ENCODE data around the gene ACO2. TPM values are rescaled to one million over a fixed set of nuclear protein-coding genes. Genes with fewer than 3 reads are reported as not detected.

Gene ACO2
- total and polyA plus RNA-seq, 12 donors = 35.5 to 212 (median 134) TPM

DNA sequence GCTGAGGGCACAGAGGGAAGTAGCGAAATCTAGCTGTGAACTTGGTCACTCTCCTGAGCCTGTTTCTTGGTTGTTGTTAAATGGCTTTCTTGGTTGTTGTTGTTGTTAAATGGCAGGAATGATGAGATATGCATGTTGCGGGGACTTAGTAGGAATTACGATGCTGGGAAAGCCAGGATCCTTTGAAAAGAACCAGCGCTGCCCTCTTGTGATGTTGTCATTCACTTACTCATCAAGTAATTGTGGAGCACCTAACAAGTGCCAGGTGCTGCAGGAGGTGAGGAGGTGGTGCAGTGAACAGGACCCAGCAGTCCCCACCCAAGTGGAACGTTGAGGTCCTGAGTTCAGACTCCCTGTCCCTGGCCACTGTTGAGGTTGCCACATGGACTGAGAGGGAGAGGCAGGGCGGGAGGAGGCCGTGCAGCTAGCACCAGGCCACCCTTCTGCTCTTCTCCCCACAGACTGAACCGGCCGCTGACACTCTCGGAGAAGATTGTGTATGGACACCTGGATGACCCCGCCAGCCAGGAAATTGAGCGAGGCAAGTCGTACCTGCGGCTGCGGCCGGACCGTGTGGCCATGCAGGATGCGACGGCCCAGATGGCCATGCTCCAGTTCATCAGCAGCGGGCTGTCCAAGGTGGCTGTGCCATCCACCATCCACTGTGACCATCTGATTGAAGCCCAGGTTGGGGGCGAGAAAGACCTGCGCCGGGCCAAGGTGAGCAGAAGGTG, 38.6 kb downstream of the ACO2 start:
- Histone ChIP-seq H3K4me1 (replicated peaks in 1 of 2) (peaks cover 18 to 23% of the 10 kb centered on the region in 2 donors), H3K36me3 (replicated peaks in 1 of 2) (peaks cover 0 to 38% of the 10 kb centered on the region in 2 donors), H3K4me3 (no peak overlapping the region), H3K9me3 (replicated peaks in 1 of 3) (no peaks in the 10 kb centered on the region), H3K27me3 (no peaks in the 10 kb centered on the region), H3K27ac (no peak overlapping the region)
- 92 to 94% (median 93%) methylated on average over 9 to 23 of the region's 23 CpGs for WGBS, 4 donors
- no peak for DNase-seq
- TF ChIP-seq POLR2A (IDR thresholded peaks at IDR 0.05) = no peak
- TF ChIP-seq, protein P1, sequence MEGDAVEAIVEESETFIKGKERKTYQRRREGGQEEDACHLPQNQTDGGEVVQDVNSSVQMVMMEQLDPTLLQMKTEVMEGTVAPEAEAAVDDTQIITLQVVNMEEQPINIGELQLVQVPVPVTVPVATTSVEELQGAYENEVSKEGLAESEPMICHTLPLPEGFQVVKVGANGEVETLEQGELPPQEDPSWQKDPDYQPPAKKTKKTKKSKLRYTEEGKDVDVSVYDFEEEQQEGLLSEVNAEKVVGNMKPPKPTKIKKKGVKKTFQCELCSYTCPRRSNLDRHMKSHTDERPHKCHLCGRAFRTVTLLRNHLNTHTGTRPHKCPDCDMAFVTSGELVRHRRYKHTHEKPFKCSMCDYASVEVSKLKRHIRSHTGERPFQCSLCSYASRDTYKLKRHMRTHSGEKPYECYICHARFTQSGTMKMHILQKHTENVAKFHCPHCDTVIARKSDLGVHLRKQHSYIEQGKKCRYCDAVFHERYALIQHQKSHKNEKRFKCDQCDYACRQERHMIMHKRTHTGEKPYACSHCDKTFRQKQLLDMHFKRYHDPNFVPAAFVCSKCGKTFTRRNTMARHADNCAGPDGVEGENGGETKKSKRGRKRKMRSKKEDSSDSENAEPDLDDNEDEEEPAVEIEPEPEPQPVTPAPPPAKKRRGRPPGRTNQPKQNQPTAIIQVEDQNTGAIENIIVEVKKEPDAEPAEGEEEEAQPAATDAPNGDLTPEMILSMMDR (IDR thresholded peaks at IDR 0.05) = no peak
- intact Hi-C loops (cut with DNase I) = loop anchor here in 1 of 2 donors (5.0 kb wide), 1 partner anchor 50 kb away; no protein-coding TSS in a partner anchor

DNA sequence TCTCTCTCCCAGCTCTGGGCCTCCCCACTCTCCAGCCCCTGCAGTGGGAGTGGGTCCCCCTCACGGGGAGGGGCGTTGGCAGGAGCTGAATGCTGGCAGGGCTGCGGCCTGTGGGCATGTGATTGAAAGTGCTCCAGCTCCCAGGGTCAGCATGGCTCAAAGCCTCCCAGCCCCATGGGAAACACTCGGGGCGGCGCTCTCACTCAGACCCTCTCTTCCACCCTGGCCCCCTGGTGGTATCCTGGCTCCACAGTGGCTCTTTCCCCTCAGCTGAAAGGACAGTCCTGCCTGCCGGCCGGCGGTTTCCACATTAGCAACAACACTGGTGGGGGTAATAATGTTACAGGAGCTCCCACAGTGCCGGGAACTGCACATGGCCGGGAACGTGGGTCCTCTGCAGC, 39.9 kb downstream of the ACO2 start:
- peaks cover 0 to 48% of the 10 kb centered on the region in 2 donors for H3K36me3 ChIP-seq (replicated peaks in 1 of 2)
- TF ChIP-seq, protein P1 (IDR thresholded peaks at IDR 0.05) = no peak
- no peak for TF ChIP-seq POLR2A (IDR thresholded peaks at IDR 0.05)
- DNase-seq = no peak
- H3K4me1 ChIP-seq (replicated peaks in 1 of 2) = peaks cover 24 to 31% of the 10 kb centered on the region in 2 donors
- intact Hi-C loops (cut with DNase I) = loop anchor here in 1 of 2 donors (5.0 kb wide), 1 partner anchor 51 kb away; no protein-coding TSS in a partner anchor
- WGBS, 4 donors = 65 to 76% (median 69%) methylated on average over 5 to 12 of the region's 12 CpGs
- no peaks in the 10 kb centered on the region for H3K9me3 ChIP-seq (replicated peaks in 1 of 3)
- no peak overlapping the region for H3K4me3 ChIP-seq
- H3K27ac ChIP-seq = peak overlapping the region in 2 of 5 donors; percentile 17 to 28
- H3K27me3 ChIP-seq = no peaks in the 10 kb centered on the region

DNA sequence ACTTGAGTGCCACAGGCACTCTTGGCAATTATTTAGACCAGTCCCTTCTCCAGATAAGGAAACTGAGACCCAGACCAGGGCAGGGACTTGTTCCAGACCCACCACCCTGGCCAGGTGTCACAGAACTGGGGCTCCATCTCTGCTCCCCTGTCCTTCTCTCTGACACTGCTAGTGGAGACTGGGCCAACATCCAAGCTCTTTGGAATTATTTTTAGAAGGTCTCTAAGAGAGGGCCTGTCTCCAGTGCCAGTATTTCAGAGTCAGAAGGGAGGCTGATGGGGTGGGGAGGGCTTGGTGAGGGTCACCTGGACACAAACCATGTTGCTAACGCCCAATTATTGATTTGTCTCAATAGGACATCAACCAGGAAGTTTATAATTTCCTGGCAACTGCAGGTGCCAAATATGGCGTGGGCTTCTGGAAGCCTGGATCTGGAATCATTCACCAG, 42.6 kb downstream of the ACO2 start:
- Histone ChIP-seq H3K27me3 (no peaks in the 10 kb centered on the region), H3K4me3 (no peak overlapping the region), H3K27ac (peak overlapping the region in 2 of 5 donors; percentile 42 to 62), H3K4me1 (replicated peaks in 1 of 2) (peaks cover 19 to 21% of the 10 kb centered on the region in 2 donors), H3K9me3 (replicated peaks in 1 of 3) (no peaks in the 10 kb centered on the region), H3K36me3 (replicated peaks in 1 of 2) (peaks cover 0 to 76% of the 10 kb centered on the region in 2 donors)
- 74 to 83% (median 83%) methylated on average over 2 of the region's 2 CpGs for WGBS, 4 donors
- TF ChIP-seq, protein P1 (IDR thresholded peaks at IDR 0.05) = no peak
- no peak for TF ChIP-seq POLR2A (IDR thresholded peaks at IDR 0.05)
- no peak for DNase-seq
- intact Hi-C loops (cut with DNase I) = loop anchor here in 1 of 2 donors (10.0 kb wide), 1 partner anchor 47 kb away; the partner anchor contains the start of genes ACO2 and PHF5A

DNA sequence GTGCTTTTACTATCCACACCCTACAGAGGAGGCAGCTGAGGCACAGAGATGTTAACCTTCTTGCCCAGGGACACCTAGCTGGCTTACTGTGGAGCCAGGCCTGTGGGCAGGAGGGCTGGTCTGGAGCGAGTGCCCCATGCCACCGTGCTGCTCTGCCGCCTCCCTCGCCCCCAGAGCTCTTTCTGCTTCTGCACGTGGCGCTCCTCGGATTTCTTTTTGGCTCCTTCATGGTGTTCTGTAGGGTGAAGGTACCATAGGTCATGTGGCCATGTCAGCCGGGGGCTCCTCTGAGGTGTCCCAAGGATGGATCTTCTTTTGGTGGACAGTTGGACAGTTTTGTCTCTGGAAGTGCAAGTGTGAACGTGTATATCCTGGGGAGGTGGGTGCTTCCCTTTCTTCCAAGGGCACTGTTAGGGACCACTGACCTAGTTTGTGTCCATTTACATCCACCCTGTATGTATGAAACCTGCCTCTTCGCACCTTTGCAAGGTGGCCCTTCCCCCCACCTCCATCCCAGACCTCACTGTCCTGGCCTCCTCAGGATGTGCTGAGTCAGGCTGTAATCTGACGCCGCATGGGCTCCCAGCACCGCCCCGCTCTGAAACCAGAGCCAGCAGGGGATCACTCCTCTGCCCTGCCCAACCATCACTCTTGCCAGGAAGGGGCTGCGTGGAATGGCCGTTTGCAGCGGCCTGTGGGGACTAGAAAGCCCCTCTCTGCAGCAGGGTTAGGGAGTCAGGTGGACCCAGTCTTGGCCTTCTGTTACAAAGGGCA, 43.7 kb downstream of the ACO2 start:
- H3K4me1 ChIP-seq (replicated peaks in 1 of 2) = peaks cover 19 to 25% of the 10 kb centered on the region in 2 donors
- 53 to 61% (median 57%) methylated on average over 17 of the region's 17 CpGs for whole genome bisulfite sequencing, 4 donors
- H3K36me3 ChIP-seq (replicated peaks in 1 of 2) = peaks cover 0 to 79% of the 10 kb centered on the region in 2 donors
- peak overlapping the region in 3 of 5 donors; percentile 52 to 66 (median 62) for H3K27ac ChIP-seq
- no peaks in the 10 kb centered on the region for H3K9me3 ChIP-seq (replicated peaks in 1 of 3)
- H3K27me3 ChIP-seq = no peaks in the 10 kb centered on the region
- TF ChIP-seq POLR2A (IDR thresholded peaks at IDR 0.05) = peak in 1 of 2 donors; percentile 14
- TF ChIP-seq, protein P1 (IDR thresholded peaks at IDR 0.05) = no peak
- peak; percentile 74 to 89 (median 87) for DNase-seq
- intact Hi-C loops (cut with DNase I) = loop anchor here in 1 of 2 donors (10.0 kb wide), 1 partner anchor 48 kb away; the partner anchor contains the start of genes ACO2 and PHF5A
- no peak overlapping the region for H3K4me3 ChIP-seq
